ENCODE results near the gene GCSAML. TPM values are rescaled to one million over a fixed set of nuclear protein-coding genes. Genes with fewer than 3 reads are reported as not detected.

The GCSAML gene
- total and polyA plus RNA-seq, 2 experiments from 2014 or later: not detected

GRCh38 chr1:247518613-247518891 is 30.4 kb upstream of the GCSAML start:
- H3K4me3 Mint-ChIP-seq: no peak overlapping the region
- peaks cover 13% of the 10 kb centered on the region; the same call in 2 of the 3 replicates for H3K36me3 Mint-ChIP-seq (ENCODE audit: low read depth)
- H2AFZ ChIP-seq: peak overlapping the region; percentile 92
- peaks cover 8% of the 10 kb centered on the region; the same call in 1 of the 2 replicates for H3K9me2 ChIP-seq (ENCODE audit: insufficient read depth)
- no peak overlapping the region for H3K4me3 ChIP-seq
- H3K27ac Mint-ChIP-seq: no peak overlapping the region
- TF ChIP-seq STAT1 (IDR thresholded peaks at IDR 0.05; ENCODE audit: unreplicated experiment): no peak
- no peak for TF ChIP-seq ETS1 (IDR thresholded peaks at IDR 0.05)
- no peak for TF ChIP-seq EZH2phosphoT487 (IDR thresholded peaks at IDR 0.05; ENCODE audit: unreplicated experiment)
- TF ChIP-seq ZNF462 (CRISPR knock-in tag; IDR thresholded peaks at IDR 0.05): no peak
- no peak for TF ChIP-seq REST (IDR thresholded peaks at IDR 0.05; ENCODE audit: unreplicated experiment)
- TF ChIP-seq CREB1 (CRISPR knock-in tag; IDR thresholded peaks at IDR 0.05; ENCODE audit: low read depth): no peak
- no peak for TF ChIP-seq JUNB (IDR thresholded peaks at IDR 0.05; ENCODE audit: unreplicated experiment)
- TF ChIP-seq CTCF (conservative IDR thresholded peaks at IDR 0.05; ENCODE audit: low read depth in 2 of 2): no peak
- TF ChIP-seq ZNF114 (CRISPR knock-in tag; IDR thresholded peaks at IDR 0.05): no peak
- no peak for TF ChIP-seq ZNF331 (CRISPR knock-in tag; IDR thresholded peaks at IDR 0.05; ENCODE audit: low read depth)
- TF ChIP-seq POLR2AphosphoS5 (IDR thresholded peaks at IDR 0.05; ENCODE audit: low read depth): no peak
- TF ChIP-seq NANOG (IDR thresholded peaks at IDR 0.05; ENCODE audit: borderline replicate concordance): no peak
- no peak for TF ChIP-seq EZH2 (IDR thresholded peaks at IDR 0.05; ENCODE audit: low read depth, unreplicated experiment)
- no peaks in the 10 kb centered on the region for H3K27me3 ChIP-seq (ENCODE audit: insufficient read depth)
- peaks cover 45% of the 10 kb centered on the region for H3K9me3 Mint-ChIP-seq
- ATAC-seq (no peak), DNase-seq (ENCODE audit: low spot score) (no peak)
- H3K36me3 ChIP-seq (ENCODE audit: insufficient read depth): no peaks in the 10 kb centered on the region
- H3K79me2 ChIP-seq (replicated peaks; ENCODE audit: insufficient read depth): no peaks in the 10 kb centered on the region
- no peaks in the 10 kb centered on the region for H3K4me1 Mint-ChIP-seq
- peaks cover 1% of the 10 kb centered on the region for H3K27me3 Mint-ChIP-seq (ENCODE audit: insufficient read depth, low read depth, poor library complexity)
- H3K27ac ChIP-seq (ENCODE audit: low read depth): no peak overlapping the region
- no peak overlapping the region for H3K4me2 ChIP-seq
- H3K4me1 ChIP-seq (ENCODE audit: insufficient read depth): no peaks in the 10 kb centered on the region
- no peaks in the 10 kb centered on the region for H4K20me1 ChIP-seq (replicated peaks; ENCODE audit: insufficient read depth)
- no peaks in the 10 kb centered on the region for H3F3A ChIP-seq (replicated peaks; ENCODE audit: low read depth)
